K562 (cell line): Measurements from ENCODE around the gene TSC22D2. TPM values are rescaled to one million over a fixed set of nuclear protein-coding genes. Genes with fewer than 3 reads are reported as not detected.

Source experiments
- L3MBTL2 ChIP-seq: fragments of 450-650 bp; IDR thresholded peaks from 2 replicates; pipeline ENCODE4 v1.6.1; 2016; ENCODE audit warnings: mild to moderate bottlenecking, moderate library complexity
- MGA ChIP-seq: fragments of 450-650 bp; IDR thresholded peaks from 2 replicates; pipeline ENCODE4 v1.6.1; 2016; ENCODE audit warnings: mild to moderate bottlenecking, moderate library complexity
- PBX2 ChIP-seq, 2 experiments: IDR thresholded peaks in 1 of 2; conservative IDR thresholded peaks in 1 of 2; 2 replicates each; pipeline ENCODE4 v1.6.1; 2016; ENCODE audit warnings: low read depth in 2 of 2, mild to moderate bottlenecking in 1 of 2, missing compliant biosample characterization in 1 of 2, missing genetic modification characterization in 1 of 2, moderate library complexity in 1 of 2
- TRIM28 ChIP-seq: fragments of 450-650 bp; IDR thresholded peaks from 2 replicates; pipeline ENCODE4 v1.6.1; 2017
- polyA plus RNA-seq, 8 experiments: library from polyadenylated mRNA; depleted of rRNA in 4 of 8; stranded (reverse) in 5 of 8; unstranded in 3 of 8; fragments of >200 nt; fragmentation: Nextera tagmentation in 2 of 8; fragmentation: Illumina TruSeq in 1 of 8; extraction: Ambion mirVana in 2 of 8; extraction: Trizol in 1 of 8; gene quantifications; 2 replicates each; pipeline versions ENCODE4 v1.2.1 to v1.2.3, GENCODE V29; 2011 to 2014; ENCODE audit warnings: inconsistent platforms in 1 of 8, missing spikeins in 1 of 8
- total RNA-seq, 7 experiments: library from RNA; depleted of rRNA in 6 of 7; stranded (reverse); fragments of >200 nt in 6 of 7; fragmentation: Illumina TruSeq in 2 of 7; extraction: Trizol in 2 of 7; gene quantifications; 2 replicates each; pipeline versions ENCODE4 v1.2.1 to v1.2.3, GENCODE V29; 2011 to 2021; ENCODE audit warnings: low replicate concordance in 1 of 7

Gene TSC22D2
- total and polyA plus RNA-seq, 9 of the 15 experiments (the other 6 are each of a cell fraction or from before 2014, with no cell fraction given), result 5.5 to 44.0 (median 19.3) TPM

- TF ChIP-seq MGA (0 out of 2 replicates have a peak, but pooled peaks have one; percentile 44), TRIM28 (no peak), PBX2 (CRISPR knock-in tag; IDR thresholded peaks at IDR 0.05; ENCODE audit: low read depth) (no peak), PBX2 (tag; conservative IDR thresholded peaks at IDR 0.05; ENCODE audit: low read depth) (no peak), L3MBTL2 (0 out of 2 replicates have a peak, but pooled peaks have one; percentile 12)
- TF ChIP-seq, all 486 proteins: peak for 2
Observed at GRCh38 chr3:150377601-150378300, 30.3 kb upstream of the TSC22D2 start (continued).
